Psoas muscle (tissue), 8 donors: ENCODE data around the gene CLDN8. TPM values are rescaled to one million over a fixed set of nuclear protein-coding genes. Genes with fewer than 3 reads are reported as not detected.

Experiments
- ATAC-seq, 4 donors: fragments of 200-7000 bp; cut with Tn5 transposase; one replicate each; pipeline ENCODE4 v1.9.1; 2020; ENCODE audit warnings: moderate library complexity in 3 of 4, mild to moderate bottlenecking in 2 of 4
- DNase-seq, 2 donors: peaks; one replicate each; pipeline ENCODE4 v3.0.0-alpha.2; 2020
- H3K27ac ChIP-seq: fragments of 200-600 bp; one replicate; pipeline ENCODE4 v1.8.0; 2022
- H3K27me3 ChIP-seq, 3 donors: fragments of 200-600 bp in 1 of 3; one replicate each; pipeline versions ENCODE4 v1.6.1 to v1.8.0; 2013 to 2022; ENCODE audit warnings: low read length in 2 of 3, mild to moderate bottlenecking in 2 of 3, moderate library complexity in 1 of 3; ENCODE audit not compliant: insufficient read depth in 3 of 3
- H3K36me3 ChIP-seq, 2 donors: fragments of 200-600 bp in 1 of 2; one replicate each; pipeline versions ENCODE4 v1.6.1 to v1.8.0; 2013 to 2022; ENCODE audit warnings: low read depth in 1 of 2, mild to moderate bottlenecking in 1 of 2, moderate library complexity in 1 of 2; ENCODE audit not compliant: insufficient read depth in 1 of 2
- H3K4me1 ChIP-seq: fragments of 200-600 bp; one replicate; pipeline ENCODE4 v1.8.0; 2022
- H3K4me3 ChIP-seq: fragments of 200-600 bp; one replicate; pipeline ENCODE4 v1.8.0; 2022; ENCODE audit warnings: mild to moderate bottlenecking
- H3K9me3 ChIP-seq: fragments of 200-600 bp; one replicate; pipeline ENCODE4 v1.8.0; 2022
- CTCF ChIP-seq: fragments of 200-600 bp; IDR thresholded peaks from one replicate; pipeline ENCODE4 v1.8.0; 2022; ENCODE audit warnings: antibody characterized with exemption
- WGBS, 3 donors: extraction: QIAGEN DNeasy Blood & Tissue Kit; methylation state at CpG; one replicate each; pipeline versions ENCODE4 v1.1.6 to v1.1.7; 2013; 5-methylcytosine and 5-hydroxymethylcytosine counted together
- intact Hi-C, 2 donors: fragments of 100-400 bp; cut with DNase I; formaldehyde crosslinking; loops; one replicate each; pipeline versions ENCODE4 v1.11.0 to v1.14.2; 2022
- polyA plus RNA-seq, 3 donors: library from polyadenylated mRNA; stranded (reverse); fragments of 200-250 nt; gene quantifications; one replicate each; pipeline ENCODE4 v1.2.3, GENCODE V29; 2013
- total RNA-seq, 4 donors: library from RNA; stranded (reverse); fragmentation: NEBNext Ultra II Directional in 2 of 4; extraction: Animal tissue kit (Norgen Biotek cat#: 25700) in 2 of 4; gene quantifications; one replicate each; pipeline versions ENCODE4 v1.2.1 to v1.2.4, GENCODE V29; 2021 to 2023
- donor health status: healthy with polysubstance abuse.
- donor health status: DM: no; HTN: no; CAD: no; lungs with moderate emphysema.
- donor health status: Bipolar disorder and iron deficiency.
- donor health status: healthy.
- donor health status: DM: yes; HTN: yes; CAD: no.
- donor health status: DM: no; HTN: no; CAD: no.
- donor health status: DM: no; HTN: no; CAD: no.
- donor health status: DM: yes; HTN: yes; CAD: no.

Gene CLDN8
- total and polyA plus RNA-seq, 7 donors, result not detected

DNA sequence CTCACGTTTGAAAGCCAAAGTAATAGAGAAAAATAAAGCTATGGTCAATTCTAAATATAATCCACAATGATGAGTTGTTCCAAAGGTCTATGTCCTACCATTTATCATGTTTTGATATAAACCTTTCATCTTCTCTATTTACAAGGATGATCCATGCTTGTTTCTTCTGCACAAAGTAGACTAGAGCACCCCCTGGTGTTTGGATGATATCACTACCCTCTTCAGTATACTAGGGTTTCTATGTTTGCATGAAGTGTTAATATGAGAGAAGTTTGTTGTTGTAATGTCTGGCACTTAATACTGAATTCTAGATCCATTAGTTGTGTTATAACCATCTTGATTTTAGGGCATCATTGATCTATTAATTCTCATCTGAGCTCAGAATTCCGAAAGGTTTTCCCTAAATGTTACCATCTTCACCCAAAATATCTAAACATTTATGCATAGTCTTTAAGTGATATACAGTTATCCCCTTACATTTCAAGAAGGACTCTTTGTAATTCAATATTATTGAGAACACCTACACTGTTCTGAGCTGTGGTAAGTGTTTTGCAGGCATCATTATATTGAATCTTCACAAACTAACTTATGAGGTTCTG lies 21.1 kb downstream of the CLDN8 start:
- intact Hi-C loops, result loop anchor here in 1 of 2 donors (5.0 kb wide), 1 partner anchor 988 kb away; no protein-coding TSS in a partner anchor
- Histone ChIP-seq H3K27ac (no peak overlapping the region), H3K27me3 (no peaks in the 10 kb centered on the region), H3K4me1 (no peaks in the 10 kb centered on the region), H3K36me3 (no peaks in the 10 kb centered on the region), H3K9me3 (no peaks in the 10 kb centered on the region), H3K4me3 (no peak overlapping the region)
- DNase-seq (no peak), ATAC-seq (no peak)
- peak; percentile 7 for TF ChIP-seq CTCF
- 26 to 32% (median 30%) methylated on average over 2 of the region's 2 CpGs for WGBS, 3 donors

GRCh38 chr21:30193201-30193600 lies 22.7 kb downstream of the CLDN8 start:
- no peak overlapping the region for H3K4me3 ChIP-seq
- no peak for TF ChIP-seq CTCF
- no peaks in the 10 kb centered on the region for H3K4me1 ChIP-seq
- H3K27ac ChIP-seq, result no peak overlapping the region
- no peaks in the 10 kb centered on the region for H3K27me3 ChIP-seq
- intact Hi-C loops, result no loop called here
- no peaks in the 10 kb centered on the region for H3K36me3 ChIP-seq
- no peaks in the 10 kb centered on the region for H3K9me3 ChIP-seq
- 87 to 89% (median 87%) methylated on average over 2 of the region's 2 CpGs for WGBS, 3 donors
- ATAC-seq, result no peak
- DNase-seq, result no peak

DNA sequence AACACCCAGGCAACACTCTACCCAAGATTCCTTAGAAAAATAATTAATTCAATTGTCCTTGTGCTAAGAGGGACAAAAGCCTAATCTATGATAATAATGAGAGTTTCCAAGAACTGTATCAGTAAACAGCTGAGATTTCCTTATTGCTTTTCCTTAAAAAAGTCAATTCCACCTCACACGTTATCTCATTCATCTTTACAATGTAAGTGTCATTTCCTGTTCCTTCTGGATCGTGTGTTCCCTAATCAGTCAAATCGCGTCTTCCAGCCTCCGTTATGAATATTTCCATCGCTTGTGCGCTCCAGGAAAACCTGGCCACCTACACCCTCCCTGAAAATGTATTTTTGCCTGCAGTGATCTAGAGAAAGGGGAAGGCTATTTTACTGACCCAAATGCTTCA lies 25.3 kb downstream of the CLDN8 start:
- intact Hi-C loops, result no loop called here
- no peak for DNase-seq
- Histone ChIP-seq H3K4me3 (no peak overlapping the region), H3K36me3 (no peaks in the 10 kb centered on the region), H3K4me1 (no peaks in the 10 kb centered on the region), H3K27ac (no peak overlapping the region), H3K9me3 (no peaks in the 10 kb centered on the region), H3K27me3 (no peaks in the 10 kb centered on the region)
- WGBS, 3 donors, result 77 to 85% (median 82%) methylated on average over 7 of the region's 7 CpGs
- TF ChIP-seq CTCF, result no peak
- no peak for ATAC-seq

GRCh38 chr21:30189773-30190172 lies 26.1 kb downstream of the CLDN8 start:
- H3K9me3 ChIP-seq, result no peaks in the 10 kb centered on the region
- 62 to 72% (median 68%) methylated on average over 3 of the region's 3 CpGs for WGBS, 3 donors
- intact Hi-C loops, result no loop called here

More at GRCh38 chr21:30189773-30190172, 26.1 kb downstream of the CLDN8 start:
- TF ChIP-seq CTCF, result no peak
- no peaks in the 10 kb centered on the region for H3K36me3 ChIP-seq
- no peak overlapping the region for H3K4me3 ChIP-seq
- no peaks in the 10 kb centered on the region for H3K27me3 ChIP-seq
- no peak overlapping the region for H3K27ac ChIP-seq
- no peak for DNase-seq
- H3K4me1 ChIP-seq, result no peaks in the 10 kb centered on the region
- no peak for ATAC-seq
